ENCODE results near the gene KRTAP9-2. TPM values are rescaled to one million over a fixed set of nuclear protein-coding genes. Genes with fewer than 3 reads are reported as not detected.
"Not testable (repeated sequence)": the region's sequence is repeated elsewhere in the genome, so short reads cannot be mapped to it uniquely, and the experiment has no call there.

The KRTAP9-2 gene
- not detected for total RNA-seq

GRCh38 chr17:41226598-41227095 lies at the start of gene KRTAP9-2:
TSS of gene KRTAP9-2 (plus strand) at chr17:41226648. CDS start at chr17:41226655, 7 bp downstream.
- H3K4me1 ChIP-seq; intact Hi-C loops (cut with DNase I); H3K9me3 ChIP-seq; DNase-seq; H3K4me3 ChIP-seq (replicated peaks in 1 of 3); H3K36me3 ChIP-seq; H3K27me3 ChIP-seq; H3K27ac ChIP-seq: not testable (repeated sequence)
- 83% methylated on average over 1 of the region's 4 CpGs; no CpG with 5 or more reads in 1 of the 2 donors for WGBS, 2 donors

GRCh38 chr17:41176744-41177387 lies 49.6 kb upstream of the KRTAP9-2 start:
- TF ChIP-seq CTCF (IDR thresholded peaks at IDR 0.05) (no peak), POLR2A (IDR thresholded peaks at IDR 0.05) (no peak)
- H3K27me3 ChIP-seq, result no peaks in the 10 kb centered on the region
- no peak overlapping the region for H3K27ac ChIP-seq
- no peak overlapping the region for H3K4me3 ChIP-seq (replicated peaks in 1 of 3)
- H3K4me1 ChIP-seq, result no peaks in the 10 kb centered on the region
- WGBS, 2 donors, result 78 to 85% methylated on average over 3 of the region's 3 CpGs
- no peak for DNase-seq
- no peaks in the 10 kb centered on the region for H3K9me3 ChIP-seq
- H3K36me3 ChIP-seq, result no peaks in the 10 kb centered on the region
- intact Hi-C loops (cut with DNase I), result no loop called here

GRCh38 chr17:41177727-41178271 lies 48.6 kb upstream of the KRTAP9-2 start, which contains the start of gene KRTAP4-2:
TSS of gene KRTAP4-2 (minus strand) at chr17:41178221. CDS start at chr17:41178164, 57 bp downstream.
- Histone ChIP-seq H3K27ac (no peak within 1 kb of the TSS), H3K9me3 (no peaks in the 10 kb centered on the region), H3K4me3 (replicated peaks in 1 of 3) (no peak within 1 kb of the TSS), H3K36me3 (no peaks in the 10 kb centered on the region), H3K4me1 (no peaks in the 10 kb centered on the region), H3K27me3 (no peaks in the 10 kb centered on the region)
- no peak for DNase-seq
- WGBS, 2 donors, result 93 to 100% methylated on average over 3 to 7 of the region's 7 CpGs
- intact Hi-C loops (cut with DNase I), result no loop called here
- TF ChIP-seq CTCF (IDR thresholded peaks at IDR 0.05), result no peak
- TF ChIP-seq POLR2A (IDR thresholded peaks at IDR 0.05), result no peak

GRCh38 chr17:41178341-41178740 lies 48.1 kb upstream of the KRTAP9-2 start:
- no peak overlapping the region for H3K4me3 ChIP-seq (replicated peaks in 1 of 3)
- TF ChIP-seq CTCF (IDR thresholded peaks at IDR 0.05) (no peak), POLR2A (IDR thresholded peaks at IDR 0.05) (no peak)
- 91 to 92% methylated on average over 3 of the region's 3 CpGs for WGBS, 2 donors
- intact Hi-C loops (cut with DNase I), result no loop called here
- no peaks in the 10 kb centered on the region for H3K36me3 ChIP-seq
- no peak for DNase-seq
- H3K27ac ChIP-seq, result no peak overlapping the region
- H3K27me3 ChIP-seq, result no peaks in the 10 kb centered on the region
- H3K4me1 ChIP-seq, result no peaks in the 10 kb centered on the region
- no peaks in the 10 kb centered on the region for H3K9me3 ChIP-seq

GRCh38 chr17:41178843-41179616 lies 47.4 kb upstream of the KRTAP9-2 start:
- DNase-seq, result no peak
- no peak for TF ChIP-seq POLR2A (IDR thresholded peaks at IDR 0.05)
- TF ChIP-seq CTCF (IDR thresholded peaks at IDR 0.05), result no peak
- no peaks in the 10 kb centered on the region for H3K4me1 ChIP-seq
- 80 to 85% methylated on average over 1 of the region's 1 CpG for WGBS, 2 donors
- H3K9me3 ChIP-seq, result no peaks in the 10 kb centered on the region
- H3K27ac ChIP-seq, result no peak overlapping the region
- no peaks in the 10 kb centered on the region for H3K36me3 ChIP-seq
- intact Hi-C loops (cut with DNase I), result no loop called here
- H3K4me3 ChIP-seq (replicated peaks in 1 of 3), result no peak overlapping the region
- no peaks in the 10 kb centered on the region for H3K27me3 ChIP-seq
